GM21367 (cell line): ENCODE data around the gene COL6A3.

Source experiments
- ATAC-seq: cut with Tn5 transposase; IDR thresholded peaks from one replicate; pipeline ENCODE4 v1.9.1; 2021; ENCODE audit not compliant: unreplicated experiment

COL6A3 gene

DNA sequence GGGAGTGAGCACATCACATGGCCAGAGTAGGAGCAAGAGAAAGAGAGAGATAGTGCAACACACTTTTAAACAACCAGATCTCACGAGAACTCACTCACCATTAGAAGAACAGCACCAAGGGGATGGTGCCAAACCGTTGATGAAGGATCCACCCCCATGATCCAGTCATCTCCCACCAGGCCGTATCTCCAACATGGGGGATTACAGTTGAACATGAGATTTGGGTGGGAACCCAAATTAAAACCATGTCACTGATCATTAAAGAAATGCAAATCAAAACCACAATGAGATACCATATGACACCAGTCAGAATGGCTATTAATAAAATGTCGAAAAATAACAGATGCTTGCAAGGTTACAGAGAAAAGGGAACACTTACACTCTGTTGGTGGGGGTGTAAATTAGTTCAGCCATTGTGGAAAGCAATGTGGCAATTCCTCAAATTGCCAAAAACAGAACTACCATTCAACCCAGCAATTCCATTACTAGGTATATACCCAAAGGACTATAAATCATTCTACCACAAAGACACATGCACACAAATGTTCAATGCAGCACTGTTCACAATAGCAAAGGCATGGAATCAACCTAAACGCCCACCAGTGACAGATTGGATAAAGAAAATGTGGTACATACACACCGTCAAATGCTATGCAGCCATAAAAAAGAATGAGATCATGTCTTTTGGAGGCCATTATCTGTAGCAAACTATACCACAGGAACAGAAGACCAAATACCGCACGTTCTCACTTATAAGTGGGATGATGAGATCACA, 137.1 kb downstream of the COL6A3 start:
- no peak for ATAC-seq
